Effector memory CD4-positive, alpha-beta T cell (primary cell): ENCODE results near the gene CR1.
"Not testable (repeated sequence)": the region's sequence is repeated elsewhere in the genome, so short reads cannot be mapped to it uniquely, and the experiment has no call there.

ENCODE experiments used
- DNase-seq, 3 donors: peaks; one replicate each; pipeline ENCODE4 v3.0.0-alpha.2; 2020
- H3K27ac ChIP-seq: 2 replicates; pipeline ENCODE4 v1.7.0; 2013; ENCODE audit warnings: mild to moderate bottlenecking, low read length, moderate library complexity; ENCODE audit not compliant: insufficient read depth, poor library complexity, severe bottlenecking
- H3K27me3 ChIP-seq: replicated peaks from 2 replicates; pipeline ENCODE4 v1.7.0; 2013; ENCODE audit warnings: mild to moderate bottlenecking, low read length; ENCODE audit not compliant: insufficient read depth, control insufficient read depth, poor library complexity, severe bottlenecking
- H3K36me3 ChIP-seq: 2 replicates; pipeline ENCODE4 v1.7.0; 2013; ENCODE audit warnings: mild to moderate bottlenecking, low read length, moderate library complexity; ENCODE audit not compliant: control insufficient read depth, insufficient read depth
- H3K4me1 ChIP-seq: 2 replicates; pipeline ENCODE4 v1.7.0; 2013; ENCODE audit warnings: low read length, mild to moderate bottlenecking; ENCODE audit not compliant: control insufficient read depth, insufficient read depth, poor library complexity, severe bottlenecking
- H3K4me3 ChIP-seq: 2 replicates; pipeline ENCODE4 v1.7.0; 2013; ENCODE audit warnings: low read length, low read depth, mild to moderate bottlenecking; ENCODE audit not compliant: insufficient read depth, poor library complexity, severe bottlenecking
- H3K9me3 ChIP-seq: 2 replicates; pipeline ENCODE4 v1.7.0; 2013; ENCODE audit warnings: mild to moderate bottlenecking, low read length, moderate library complexity; ENCODE audit not compliant: control insufficient read depth

Gene CR1

GRCh38 chr1:207634293-207634692 lies 138.3 kb downstream of the CR1 start:
- not testable (repeated sequence) for DNase-seq, H3K27ac ChIP-seq, H3K9me3 ChIP-seq, H3K36me3 ChIP-seq, H3K4me1 ChIP-seq, H3K4me3 ChIP-seq, H3K27me3 ChIP-seq

GRCh38 chr1:207635569-207636186 lies 139.7 kb downstream of the CR1 start:
- not testable (repeated sequence) for DNase-seq, H3K27ac ChIP-seq, H3K9me3 ChIP-seq, H3K4me3 ChIP-seq, H3K27me3 ChIP-seq, H3K36me3 ChIP-seq, H3K4me1 ChIP-seq

- not testable (repeated sequence) for DNase-seq, H3K4me3 ChIP-seq, H3K9me3 ChIP-seq, H3K4me1 ChIP-seq, H3K27me3 ChIP-seq, H3K27ac ChIP-seq, H3K36me3 ChIP-seq
Measured at GRCh38 chr1:207638487-207639145, 142.7 kb downstream of the CR1 start.

- H3K4me1 ChIP-seq, H3K27ac ChIP-seq, H3K36me3 ChIP-seq: not testable (repeated sequence)
Measured at GRCh38 chr1:207639362-207639761, 143.4 kb downstream of the CR1 start.

DNA sequence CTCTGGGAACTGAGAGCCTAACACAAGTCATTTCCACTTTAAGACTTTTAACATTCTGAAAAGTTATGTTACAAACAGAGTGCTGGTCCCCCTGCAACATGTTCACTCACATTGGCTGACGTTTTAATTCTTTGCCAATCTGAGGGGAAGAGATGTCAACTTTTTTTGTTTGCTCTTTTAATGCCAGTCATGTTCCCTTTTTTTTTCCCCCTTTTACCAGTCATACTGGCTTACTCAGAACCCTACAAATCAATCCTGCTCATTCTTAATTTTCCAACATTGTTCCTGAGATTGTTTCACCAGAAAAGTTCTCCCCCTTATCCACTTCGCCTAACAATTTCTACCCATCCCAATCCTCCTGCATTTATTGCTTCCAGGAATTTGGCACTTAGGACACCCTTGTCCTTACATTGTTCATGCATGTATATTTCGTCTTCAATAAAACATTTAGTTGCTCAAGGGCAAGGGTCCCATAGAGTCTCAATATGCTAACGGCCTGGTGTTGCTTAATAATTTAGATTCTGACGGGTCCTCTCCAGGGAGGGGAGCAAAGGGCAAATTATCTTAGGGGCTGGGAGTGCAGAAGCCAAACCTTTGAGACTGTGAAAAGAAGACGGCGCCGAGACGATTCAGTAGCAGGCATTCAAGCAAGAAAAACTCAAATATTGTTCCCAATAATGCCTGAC lies 148.4 kb downstream of the CR1 start:
- Histone ChIP-seq H3K36me3 (no peaks in the 10 kb centered on the region), H3K4me3 (peak overlapping the region; percentile 57), H3K9me3 (no peaks in the 10 kb centered on the region), H3K4me1 (no peaks in the 10 kb centered on the region), H3K27me3 (peaks cover 9% of the 10 kb centered on the region), H3K27ac (no peak overlapping the region)
- DNase-seq = no peak

More at GRCh38 chr1:207639362-207639761, 143.4 kb downstream of the CR1 start:
- H3K9me3 ChIP-seq, DNase-seq, H3K27me3 ChIP-seq, H3K4me3 ChIP-seq: not testable (repeated sequence)

GRCh38 chr1:207644852-207645634 lies 149.1 kb downstream of the CR1 start, which contains the start of gene CR1L:
Gene CR1L, plus strand, starts transcription at chr1:207645133. Its CDS starts 101 bp downstream, at chr1:207645234.
- peak within 1 kb of the TSS; percentile 57 for H3K4me3 ChIP-seq
- peaks cover 9% of the 10 kb centered on the region for H3K27me3 ChIP-seq
- no peaks in the 10 kb centered on the region for H3K4me1 ChIP-seq
- DNase-seq = peak; percentile 36 to 51 (median 46)
- H3K9me3 ChIP-seq = no peaks in the 10 kb centered on the region
- H3K36me3 ChIP-seq = no peaks in the 10 kb centered on the region
- no peak within 1 kb of the TSS for H3K27ac ChIP-seq

GRCh38 chr1:207645635-207646081 lies 149.7 kb downstream of the CR1 start:
- H3K36me3 ChIP-seq = no peaks in the 10 kb centered on the region
- H3K27ac ChIP-seq = no peak overlapping the region
- no peak for DNase-seq
- H3K27me3 ChIP-seq = peaks cover 9% of the 10 kb centered on the region
- H3K9me3 ChIP-seq = no peaks in the 10 kb centered on the region
- H3K4me1 ChIP-seq = no peaks in the 10 kb centered on the region
- peak overlapping the region; percentile 57 for H3K4me3 ChIP-seq

DNA sequence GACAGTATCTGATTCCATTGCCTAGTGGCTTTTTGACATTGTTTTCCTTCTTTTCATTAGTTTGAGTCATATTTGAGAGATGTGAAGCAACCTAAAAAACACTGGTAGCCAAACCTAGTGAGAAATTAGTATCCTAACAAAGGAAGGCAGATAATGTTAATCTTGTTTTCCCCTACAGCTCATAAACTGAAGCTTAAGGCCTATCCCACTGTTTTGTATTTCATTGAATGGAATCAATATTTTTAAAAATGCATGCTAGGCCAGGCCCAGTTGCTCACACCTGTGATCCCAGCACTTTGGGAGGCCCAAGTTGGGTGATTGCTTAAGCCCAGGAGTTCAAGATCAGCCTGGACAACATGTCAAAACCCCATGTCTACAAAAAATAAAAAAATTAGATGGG lies 150.2 kb downstream of the CR1 start:
- Histone ChIP-seq H3K4me1 (no peaks in the 10 kb centered on the region), H3K9me3 (no peaks in the 10 kb centered on the region), H3K36me3 (no peaks in the 10 kb centered on the region), H3K27me3 (peaks cover 8% of the 10 kb centered on the region), H3K27ac (no peak overlapping the region), H3K4me3 (no peak overlapping the region)
- no peak for DNase-seq

GRCh38 chr1:207646944-207647579 lies 151.1 kb downstream of the CR1 start:
- Histone ChIP-seq H3K27me3 (peaks cover 5% of the 10 kb centered on the region), H3K36me3 (no peaks in the 10 kb centered on the region), H3K4me1 (no peaks in the 10 kb centered on the region), H3K9me3 (no peaks in the 10 kb centered on the region), H3K27ac (no peak overlapping the region), H3K4me3 (no peak overlapping the region)
- DNase-seq = no peak
